ENCODE measurements around the gene LIAS.
"Not testable (repeated sequence)": the region's sequence is repeated elsewhere in the genome, so short reads cannot be mapped to it uniquely, and the experiment has no call there.

The LIAS gene

DNA sequence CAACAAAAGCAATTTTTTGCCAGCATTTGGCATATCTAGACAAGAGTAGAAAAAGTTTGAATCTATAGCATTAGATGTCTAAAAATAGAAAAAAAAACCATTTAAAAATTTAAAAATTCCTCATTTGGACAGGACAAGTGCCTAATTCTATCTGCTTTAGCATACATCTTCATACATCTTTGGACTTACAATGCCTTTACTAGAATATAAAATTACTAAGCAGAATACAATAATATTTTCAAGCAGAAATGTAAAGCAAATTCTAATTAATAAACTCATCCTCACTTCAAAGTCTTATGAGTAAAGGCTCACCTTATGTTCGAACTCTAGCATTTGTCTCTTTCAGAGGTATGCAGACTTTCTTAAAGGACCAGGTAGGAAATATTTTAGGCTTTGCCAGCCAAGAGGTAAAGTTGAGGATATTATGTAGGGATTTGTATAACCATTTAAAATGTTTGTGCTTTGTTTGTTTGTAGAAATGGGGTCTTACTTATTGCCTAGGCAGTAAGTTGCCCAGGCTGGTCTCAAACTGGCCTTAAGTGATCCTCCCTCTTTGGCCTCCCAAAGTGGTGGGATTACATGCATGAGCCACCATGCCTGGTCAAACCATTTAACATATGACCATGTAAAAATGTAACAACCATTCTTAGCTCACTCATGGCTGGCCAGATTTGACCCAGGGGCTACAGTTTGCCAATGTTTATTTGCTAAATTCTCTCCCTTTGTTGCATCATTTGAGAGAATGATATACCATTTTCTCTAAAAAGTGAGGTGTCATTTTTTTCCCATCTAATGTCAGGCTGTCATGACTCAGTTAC lies 39.3 kb downstream of the LIAS start:
- no peak for DNase-seq (ENCODE audit: low read depth)

- no peak for DNase-seq (ENCODE audit: low read depth)
Measured at GRCh38 chr4:39498727-39499020, 39.8 kb downstream of the LIAS start.

DNA sequence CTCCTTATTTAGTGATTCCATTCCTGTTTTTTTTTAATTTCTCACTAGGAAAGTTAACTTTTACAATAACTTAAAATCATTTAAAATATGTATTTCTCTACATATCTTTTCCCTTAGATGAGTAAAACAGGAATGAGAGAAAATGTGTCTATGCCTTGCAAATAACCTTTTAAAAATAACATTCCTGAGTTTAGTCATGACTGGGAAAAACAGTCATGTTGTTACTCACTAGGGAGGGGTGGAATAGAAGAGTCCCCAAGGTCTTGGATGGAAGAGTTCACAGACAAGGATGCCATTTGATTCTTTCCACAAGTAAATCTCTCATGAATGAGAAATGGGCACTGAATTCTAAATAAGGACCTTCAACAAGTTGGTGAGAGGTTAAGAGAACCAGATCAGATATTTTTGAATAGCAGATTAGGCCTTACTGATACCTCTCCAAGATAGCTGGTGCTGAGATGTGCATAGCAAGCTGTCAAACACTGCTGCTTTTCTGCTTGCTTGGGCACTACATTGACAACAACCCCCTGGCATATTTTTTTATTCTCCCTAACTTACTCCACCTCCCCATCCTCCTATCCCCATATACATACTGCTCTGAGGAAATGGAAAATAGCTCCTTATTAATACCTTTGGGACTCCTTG lies 43.3 kb downstream of the LIAS start:
- DNase-seq (ENCODE audit: low read depth) = peak; percentile 92

GRCh38 chr4:39502664-39503035 lies 43.8 kb downstream of the LIAS start:
- DNase-seq (ENCODE audit: low read depth) = peak; percentile 54

GRCh38 chr4:39504538-39504937 lies 45.7 kb downstream of the LIAS start:
- no peak for DNase-seq (ENCODE audit: low read depth)

GRCh38 chr4:39505581-39505980 lies 46.7 kb downstream of the LIAS start:
- DNase-seq (ENCODE audit: low read depth) = no peak

GRCh38 chr4:39510348-39510929 lies 51.6 kb downstream of the LIAS start:
- no peak for DNase-seq (ENCODE audit: low read depth)

DNA sequence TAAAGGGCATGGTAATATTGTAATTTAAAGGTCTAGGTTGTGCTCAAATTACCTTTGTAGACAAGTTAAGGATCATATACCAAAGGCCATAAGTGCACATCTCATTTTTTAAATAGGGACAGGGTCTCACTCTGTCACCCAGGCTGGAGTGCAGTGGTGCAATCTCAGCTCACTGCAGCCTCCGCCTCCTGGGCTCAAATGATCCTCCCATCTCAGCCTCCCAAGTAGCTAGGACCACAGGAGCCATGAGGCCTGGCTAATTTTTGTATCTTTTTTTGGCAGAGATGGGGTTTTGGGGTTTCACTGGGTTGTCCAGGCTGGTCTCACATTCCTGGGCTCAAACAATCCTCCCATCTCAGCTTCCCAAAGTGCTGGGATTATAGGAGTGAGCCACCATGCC lies 55.4 kb downstream of the LIAS start:
- not testable (repeated sequence) for DNase-seq (ENCODE audit: low read depth)

GRCh38 chr4:39514888-39515401 lies 56.1 kb downstream of the LIAS start:
- peak; percentile 42 for DNase-seq (ENCODE audit: low read depth)

GRCh38 chr4:39515669-39516401 lies 57.0 kb downstream of the LIAS start:
- DNase-seq (ENCODE audit: low read depth) = not testable (repeated sequence)

- DNase-seq (ENCODE audit: low read depth) = no peak
Measured at GRCh38 chr4:39516407-39516966, 57.6 kb downstream of the LIAS start.

DNA sequence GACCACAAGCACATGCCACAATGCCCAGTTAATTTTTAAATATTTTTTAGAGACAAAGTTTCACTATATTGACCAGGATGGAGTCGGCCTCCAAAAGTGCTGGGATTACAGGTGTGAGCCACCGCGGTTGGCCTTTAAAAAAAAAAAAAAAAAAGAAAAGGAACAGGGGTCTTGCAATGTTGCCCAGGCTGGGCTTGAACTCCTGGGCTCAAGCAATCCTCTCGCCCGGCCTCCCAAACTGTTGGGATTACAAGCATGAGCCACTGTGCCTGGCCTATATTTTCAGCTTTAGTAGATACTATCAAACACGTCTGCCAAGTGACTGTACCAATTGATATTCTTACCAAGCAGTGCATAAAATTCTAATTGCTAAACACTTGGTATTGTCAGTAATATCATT lies 59.6 kb downstream of the LIAS start:
- no peak for DNase-seq (ENCODE audit: low read depth)

- peak; percentile 41 for DNase-seq (ENCODE audit: low read depth)
Measured at GRCh38 chr4:39521253-39521919, 62.5 kb downstream of the LIAS start.

GRCh38 chr4:39522068-39522467 lies 63.2 kb downstream of the LIAS start:
- no peak for DNase-seq (ENCODE audit: low read depth)

GRCh38 chr4:39524161-39524957 lies 65.5 kb downstream of the LIAS start:
- DNase-seq (ENCODE audit: low read depth) = no peak

- DNase-seq (ENCODE audit: low read depth) = no peak
Measured at GRCh38 chr4:39525822-39526690, 67.2 kb downstream of the LIAS start.

DNA sequence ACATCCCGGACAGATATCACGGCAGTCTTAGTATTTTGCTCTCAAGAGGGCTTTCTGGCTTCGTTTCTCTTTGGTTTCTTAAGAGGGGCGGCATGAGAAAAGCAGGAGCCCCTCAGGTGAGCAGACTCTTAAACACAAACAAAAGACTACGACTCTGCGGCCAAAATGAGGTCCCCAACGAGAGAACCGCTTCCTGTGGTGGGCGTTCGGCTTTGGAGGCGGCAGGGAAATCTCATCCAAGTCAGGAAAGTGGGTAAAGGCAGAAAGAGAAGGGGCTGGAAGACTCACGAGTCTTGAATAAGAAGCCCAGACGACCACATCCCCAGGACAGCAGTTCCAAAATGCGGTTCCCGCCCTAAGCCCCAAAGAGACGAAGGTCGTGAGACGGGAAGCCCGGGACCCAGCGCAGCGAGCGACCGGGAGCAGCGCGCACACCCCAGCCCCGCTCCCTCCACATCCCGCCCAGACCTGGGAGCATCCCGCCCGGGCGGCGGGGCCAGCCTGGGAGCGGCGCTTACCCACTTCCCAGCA lies 68.0 kb downstream of the LIAS start:
- DNase-seq (ENCODE audit: low read depth) = no peak

GRCh38 chr4:39527296-39528060 lies 68.6 kb downstream of the LIAS start, which contains the start of gene UGDH:
TSS of gene UGDH (minus strand) at chr4:39527439. CDS start at chr4:39521512, 5,927 bp downstream.
- DNase-seq (ENCODE audit: low read depth) = peak; percentile 99

DNA sequence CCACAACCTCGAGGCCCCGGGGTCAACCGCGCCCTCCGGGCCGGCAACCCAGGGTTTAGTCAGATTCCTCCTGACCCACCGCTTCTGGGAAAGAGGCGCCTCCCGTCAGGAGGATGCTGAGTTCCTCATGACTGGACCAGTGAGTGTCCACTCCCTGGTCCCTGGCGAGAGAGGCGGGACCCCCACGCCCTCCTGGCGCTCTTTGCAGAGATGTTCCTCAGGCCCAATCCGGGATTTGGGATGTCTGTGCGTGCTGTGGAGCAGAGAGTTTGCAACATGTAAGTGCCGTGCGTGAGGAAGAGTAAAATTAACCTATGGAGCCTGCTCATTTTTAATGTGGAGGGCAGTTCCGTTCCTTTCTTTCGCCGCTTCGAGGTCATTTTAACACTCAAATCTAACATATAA lies 69.2 kb downstream of the LIAS start:
- DNase-seq (ENCODE audit: low read depth) = peak; percentile 95

All from stromal cell of bone marrow (primary cell).